Spleen (tissue), 7 donors: ENCODE results near the gene RHOBTB3.

Experiments
- CTCF ChIP-seq, 11 experiments: fragments of 200-600 bp in 7 of 11; fragments of 450-650 bp in 4 of 11; sonication (generic) in 4 of 11; IDR thresholded peaks in 8 of 11; conservative IDR thresholded peaks in 3 of 11; 1 replicate in 7 of 11; 2 replicates in 4 of 11; pipeline versions ENCODE4 v1.4.0 to v1.8.0; 2016 to 2021; ENCODE audit warnings: antibody characterized with exemption in 11 of 11, inconsistent platforms in 4 of 11, mild to moderate bottlenecking in 1 of 11
- POLR2AphosphoS5 ChIP-seq, 3 donors: sonication (generic); formaldehyde crosslinking; IDR thresholded peaks; one replicate each; pipeline ENCODE4 v1.5.1; 2017; ENCODE audit warnings: antibody characterized with exemption in 3 of 3
- donor health status: DM: no; HTN: no; CAD: no; lungs with moderate emphysema.
- donor health status: DM: no; HTN: no; CAD: no.
- donor health status: DM: no; HTN: no; CAD: no.

GRCh38 chr5:95809414-95809960 lies 78.4 kb downstream of the RHOBTB3 start:
- no peak for TF ChIP-seq CTCF (IDR thresholded peaks at IDR 0.05 in 8 of 11, conservative IDR thresholded peaks at IDR 0.05 in 3 of 11)
- TF ChIP-seq POLR2AphosphoS5 (IDR thresholded peaks at IDR 0.05), result no peak
